Measurements from ENCODE around the gene C17orf50.

DNA sequence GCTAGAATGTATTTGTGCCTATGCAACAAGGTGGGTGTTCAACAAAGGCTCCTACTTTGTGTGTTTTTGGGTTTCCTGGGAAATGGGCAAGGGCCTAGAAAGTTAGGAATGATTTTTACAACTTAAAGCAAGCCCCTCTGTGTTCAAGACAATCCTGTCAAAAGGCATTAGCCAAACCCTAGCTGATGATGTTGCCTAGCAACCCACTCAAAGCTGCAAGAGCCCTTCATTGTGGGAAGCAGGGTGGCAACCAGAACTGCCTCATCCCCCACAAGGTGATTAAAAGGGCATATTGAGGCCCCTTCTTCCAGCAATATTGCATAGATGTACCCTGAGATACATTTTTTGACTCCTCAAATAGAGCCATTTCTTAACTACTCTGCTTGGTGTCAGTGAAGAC lies 45.3 kb upstream of the C17orf50 start:
- TF ChIP-seq CTCF (IDR thresholded peaks at IDR 0.05) (no peak), POLR2A (IDR thresholded peaks at IDR 0.05) (no peak)
